Jurkat, Clone E6-1 (cell line): ENCODE data around the gene EPAS1.

Experiments
- DNase-seq: peaks from one replicate; pipeline ENCODE4 v3.0.0-alpha.2; 2011; ENCODE audit warnings: low read depth, low spot score
- H3K4me3 ChIP-seq: 2 replicates; pipeline ENCODE4 v1.5.1; 2011; ENCODE audit warnings: mild to moderate bottlenecking, low read length, control low read depth, moderate library complexity

EPAS1 gene

GRCh38 chr2:46413111-46413510 lies 115.9 kb downstream of the EPAS1 start:
- no peak for DNase-seq

GRCh38 chr2:46413631-46414030 lies 116.4 kb downstream of the EPAS1 start:
- no peak for DNase-seq
- H3K4me3 ChIP-seq: no peak overlapping the region

More at GRCh38 chr2:46413111-46413510, 115.9 kb downstream of the EPAS1 start:
- H3K4me3 ChIP-seq: no peak overlapping the region

- no peak overlapping the region for H3K4me3 ChIP-seq
- DNase-seq: no peak
These were observed 117.5 kb downstream of the EPAS1 start for GRCh38 chr2:46414701-46415100.

GRCh38 chr2:46416280-46416679 lies 119.1 kb downstream of the EPAS1 start:
- no peak for DNase-seq
- no peak overlapping the region for H3K4me3 ChIP-seq

GRCh38 chr2:46416739-46417403 lies 119.7 kb downstream of the EPAS1 start:
- no peak for DNase-seq
- no peak overlapping the region for H3K4me3 ChIP-seq

GRCh38 chr2:46420945-46421344 lies 123.7 kb downstream of the EPAS1 start:
- no peak overlapping the region for H3K4me3 ChIP-seq
- no peak for DNase-seq

- DNase-seq: no peak
These were observed 124.2 kb downstream of the EPAS1 start for GRCh38 chr2:46421361-46421760.

GRCh38 chr2:46422717-46423394 lies 125.6 kb downstream of the EPAS1 start:
- DNase-seq: no peak
- no peak overlapping the region for H3K4me3 ChIP-seq

More at GRCh38 chr2:46421361-46421760, 124.2 kb downstream of the EPAS1 start:
- no peak overlapping the region for H3K4me3 ChIP-seq

- no peak for DNase-seq
- H3K4me3 ChIP-seq: no peak overlapping the region
These were observed 127.7 kb downstream of the EPAS1 start for GRCh38 chr2:46424937-46425336.

GRCh38 chr2:46428911-46429436 lies 131.8 kb downstream of the EPAS1 start:
- no peak overlapping the region for H3K4me3 ChIP-seq
- no peak for DNase-seq

GRCh38 chr2:46430413-46430812 lies 133.2 kb downstream of the EPAS1 start:
- DNase-seq: no peak

GRCh38 chr2:46430992-46431391 lies 133.8 kb downstream of the EPAS1 start:
- peak; percentile 58 for DNase-seq
- H3K4me3 ChIP-seq: peak overlapping the region; percentile 15

More at GRCh38 chr2:46430413-46430812, 133.2 kb downstream of the EPAS1 start:
- H3K4me3 ChIP-seq: no peak overlapping the region

- DNase-seq: peak; percentile 62
- H3K4me3 ChIP-seq: peak overlapping the region; percentile 15
These were observed 134.5 kb downstream of the EPAS1 start for GRCh38 chr2:46431481-46432235.

- H3K4me3 ChIP-seq: no peak overlapping the region
- no peak for DNase-seq
These were observed 137.7 kb downstream of the EPAS1 start for GRCh38 chr2:46434851-46435273.

GRCh38 chr2:46435353-46435752 lies 138.1 kb downstream of the EPAS1 start:
- no peak overlapping the region for H3K4me3 ChIP-seq
- DNase-seq: no peak

GRCh38 chr2:46435796-46436360 lies 138.7 kb downstream of the EPAS1 start:
- DNase-seq: no peak

More at GRCh38 chr2:46435796-46436360, 138.7 kb downstream of the EPAS1 start:
- no peak overlapping the region for H3K4me3 ChIP-seq
